Left cardiac atrium (tissue), 4 donors: Measurements from ENCODE around the gene CBL. TPM values are rescaled to one million over a fixed set of nuclear protein-coding genes. Genes with fewer than 3 reads are reported as not detected.
"Not testable (repeated sequence)": the region's sequence is repeated elsewhere in the genome, so short reads cannot be mapped to it uniquely, and the experiment has no call there.

ENCODE experiments used
- ATAC-seq, 2 donors: fragments of 200-7000 bp; cut with Tn5 transposase; one replicate each; pipeline ENCODE4 v1.9.1; 2020; ENCODE audit warnings: mild to moderate bottlenecking in 2 of 2, moderate library complexity in 2 of 2
- DNase-seq: peaks from one replicate; pipeline ENCODE4 v3.0.0-alpha.2; 2020
- intact Hi-C, 2 donors: fragments of 100-400 bp; cut with DNase I; formaldehyde crosslinking; loops; one replicate each; pipeline versions ENCODE4 v1.14.1 to v1.15.1; 2022 to 2023
- total RNA-seq, 2 donors: library from RNA; stranded (reverse); fragmentation: NEBNext Ultra II Directional; extraction: Animal tissue kit (Norgen Biotek cat#: 25700); gene quantifications; one replicate each; pipeline ENCODE4 v1.2.1, GENCODE V29; 2021
- donor health status: DM: no; HTN: yes; CAD: no.
- donor health status: DM: no; HTN: yes; CAD: no; lungs with severe emphysema.
- donor health status: DM: yes; HTN: yes; CAD: no.
- donor health status: Dilated cardiomyopathy.

The CBL gene
- total RNA-seq, 2 donors from 2014 or later = 11.1 to 13.8 TPM

DNA sequence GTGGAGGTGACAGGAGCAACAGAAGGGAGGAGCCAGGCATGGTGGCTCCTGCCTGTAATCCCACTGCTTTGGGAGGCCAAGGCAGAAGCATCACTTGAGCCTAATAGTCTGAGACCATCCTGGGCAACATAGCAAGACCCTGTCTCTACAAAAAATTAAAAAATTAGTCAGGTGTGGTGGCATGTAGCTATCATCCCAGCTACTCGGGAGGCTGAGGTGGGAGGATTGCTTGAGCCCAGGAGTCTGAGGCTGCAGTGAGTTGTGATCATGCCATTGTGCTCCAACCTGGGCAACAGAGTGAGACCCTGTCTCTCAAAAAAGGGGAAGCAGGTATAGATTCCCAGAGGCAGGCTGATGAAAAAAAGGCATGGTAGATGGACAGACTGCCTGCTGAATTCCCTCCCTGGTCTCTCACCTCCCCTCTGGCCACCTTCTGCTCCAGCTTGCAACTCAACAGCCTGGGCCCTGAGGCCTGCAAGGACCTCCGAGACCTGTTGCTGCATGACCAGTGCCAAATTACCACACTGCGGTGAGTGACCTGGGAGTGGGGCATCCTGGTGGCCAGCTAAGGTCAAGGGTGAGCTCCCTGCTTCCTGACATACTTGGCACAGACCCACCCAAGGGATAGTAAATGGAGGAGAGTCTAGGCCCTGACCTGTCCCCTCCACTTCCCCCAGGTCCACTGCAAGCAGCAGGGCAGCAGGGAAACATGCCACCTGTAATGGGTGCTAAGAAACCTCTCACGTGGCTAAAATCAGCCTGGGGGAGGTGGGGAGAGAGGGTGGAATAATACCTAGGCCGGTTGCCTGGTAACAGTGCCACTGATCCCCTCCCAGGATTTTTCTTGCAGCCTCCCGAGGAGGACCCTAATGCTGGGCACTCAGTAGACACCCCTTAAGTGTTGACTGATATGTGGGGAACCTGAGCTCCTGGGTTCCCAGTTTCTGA, 25.1 kb upstream of the CBL start:
- intact Hi-C loops = no loop called here
- no peak for DNase-seq
- peak in 1 of 2 donors; percentile 25 for ATAC-seq

DNA sequence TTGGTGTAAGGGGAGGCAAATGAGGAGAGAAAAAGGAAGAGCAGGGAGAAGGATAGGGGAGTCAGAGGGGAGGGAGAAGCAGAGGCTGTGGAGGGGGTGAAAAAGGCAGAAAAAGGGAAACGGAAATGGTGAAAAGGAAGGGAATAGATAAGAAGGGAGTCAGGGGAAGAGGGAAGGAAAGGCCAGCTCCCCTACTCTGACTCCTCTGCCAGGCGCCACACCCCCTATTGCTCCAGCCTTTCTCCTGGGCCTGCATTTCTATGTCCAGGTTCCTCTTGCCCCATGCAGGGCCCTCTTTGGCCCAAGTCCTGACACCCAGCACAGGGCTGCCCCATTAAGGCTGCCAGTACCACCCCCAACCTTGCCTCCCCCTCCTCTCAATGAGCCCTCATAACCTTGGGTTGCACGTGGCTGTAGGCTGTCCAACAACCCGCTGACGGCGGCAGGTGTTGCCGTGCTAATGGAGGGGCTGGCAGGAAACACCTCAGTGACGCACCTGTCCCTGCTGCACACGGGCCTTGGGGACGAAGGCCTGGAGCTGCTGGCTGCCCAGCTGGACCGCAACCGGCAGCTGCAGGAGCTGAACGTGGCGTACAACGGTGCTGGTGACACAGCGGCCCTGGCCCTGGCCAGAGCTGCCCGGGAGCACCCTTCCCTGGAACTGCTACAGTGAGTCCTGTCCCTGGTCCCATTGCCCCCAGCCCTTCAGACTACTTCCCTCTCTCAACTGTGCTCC, 24.3 kb upstream of the CBL start:
- ATAC-seq = peak in 1 of 2 donors; percentile 14
- intact Hi-C loops = no loop called here
- DNase-seq = no peak

DNA sequence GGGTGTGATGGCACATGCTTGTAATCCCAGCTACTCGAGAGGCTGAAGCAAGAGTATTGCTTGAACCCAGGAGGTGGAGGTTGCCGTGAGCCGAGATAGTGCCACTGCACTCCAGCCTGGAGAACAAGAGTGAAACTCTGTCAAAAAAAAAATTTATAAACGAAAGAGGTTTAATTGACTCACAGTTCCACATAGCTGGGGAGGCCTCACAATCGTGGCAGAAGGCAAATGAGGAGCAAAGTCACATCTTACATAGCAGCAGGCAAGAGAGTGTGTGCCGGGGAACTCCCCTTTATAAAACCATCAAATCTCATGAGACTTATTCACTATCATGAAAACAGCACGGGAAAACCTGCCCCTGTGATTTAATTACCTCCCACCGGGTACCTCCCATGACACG, 21.7 kb upstream of the CBL start:
- ATAC-seq, DNase-seq, intact Hi-C loops: not testable (repeated sequence)

DNA sequence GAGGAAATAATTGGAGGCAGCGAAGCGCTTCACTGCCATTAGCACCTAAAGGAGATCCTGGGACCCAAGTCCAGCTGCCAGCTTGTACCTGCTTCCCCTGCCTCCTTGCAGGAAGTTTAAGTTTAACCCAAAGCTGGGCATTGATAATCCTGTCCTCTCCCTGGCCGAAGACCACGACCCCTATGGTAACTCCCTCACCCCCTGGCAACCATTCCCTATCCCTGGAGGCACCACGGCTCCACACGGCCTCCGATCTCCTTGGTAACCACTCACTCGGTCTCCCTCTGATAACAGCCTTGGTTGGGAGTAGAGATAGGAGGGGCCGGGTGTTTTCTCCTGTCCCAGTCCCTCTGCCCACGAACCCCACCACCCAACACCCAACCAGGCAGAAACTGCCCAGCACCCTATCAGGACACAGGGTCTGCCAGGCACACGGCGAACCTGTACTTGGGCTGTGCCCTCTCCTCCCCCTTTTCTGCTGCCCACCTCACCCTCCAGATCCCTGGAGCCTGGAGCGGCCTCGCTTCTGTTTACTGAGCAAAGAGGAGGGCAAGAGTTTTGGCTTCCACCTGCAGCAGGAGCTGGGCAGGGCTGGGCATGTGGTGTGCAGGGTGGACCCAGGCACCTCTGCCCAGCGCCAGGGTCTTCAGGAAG, 20.0 kb upstream of the CBL start:
- DNase-seq (no peak), ATAC-seq (peak; percentile 19 to 23)
- intact Hi-C loops = no loop called here

DNA sequence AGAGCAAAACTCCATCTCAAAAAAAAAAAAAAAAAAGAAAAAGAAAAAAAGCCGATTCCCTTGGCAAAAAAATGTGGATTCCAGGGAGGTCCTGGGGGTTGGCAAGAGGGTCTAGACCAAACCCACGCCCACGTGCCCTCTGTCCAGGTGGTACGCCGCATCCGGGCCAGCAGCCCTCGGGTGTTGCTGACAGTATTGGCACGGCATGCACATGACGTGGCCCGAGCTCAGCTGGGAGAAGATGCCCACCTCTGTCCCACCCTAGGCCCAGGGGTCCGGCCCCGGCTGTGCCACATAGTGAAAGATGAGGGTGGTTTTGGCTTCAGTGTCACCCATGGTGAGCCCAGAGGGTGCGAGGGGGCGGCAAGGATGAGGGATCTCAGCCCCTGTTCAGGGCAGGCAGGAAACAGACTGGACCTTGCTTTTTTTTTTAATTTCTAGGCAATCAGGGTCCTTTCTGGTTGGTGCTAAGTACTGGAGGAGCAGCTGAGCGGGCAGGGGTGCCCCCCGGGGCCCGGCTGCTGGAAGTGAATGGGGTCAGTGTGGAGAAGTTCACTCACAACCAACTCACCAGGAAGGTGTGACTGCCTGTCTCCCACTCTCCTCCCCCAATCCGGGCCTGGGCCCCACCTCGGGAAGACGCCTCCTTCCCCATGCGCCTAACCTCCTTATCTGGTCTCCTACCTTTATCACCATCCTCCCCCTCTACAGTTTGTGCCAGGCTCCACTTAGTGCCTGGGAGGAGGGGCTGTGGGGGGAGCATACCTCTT, 18.8 kb upstream of the CBL start:
- intact Hi-C loops = no loop called here
- no peak for DNase-seq
- ATAC-seq = peak; percentile 54 to 73

DNA sequence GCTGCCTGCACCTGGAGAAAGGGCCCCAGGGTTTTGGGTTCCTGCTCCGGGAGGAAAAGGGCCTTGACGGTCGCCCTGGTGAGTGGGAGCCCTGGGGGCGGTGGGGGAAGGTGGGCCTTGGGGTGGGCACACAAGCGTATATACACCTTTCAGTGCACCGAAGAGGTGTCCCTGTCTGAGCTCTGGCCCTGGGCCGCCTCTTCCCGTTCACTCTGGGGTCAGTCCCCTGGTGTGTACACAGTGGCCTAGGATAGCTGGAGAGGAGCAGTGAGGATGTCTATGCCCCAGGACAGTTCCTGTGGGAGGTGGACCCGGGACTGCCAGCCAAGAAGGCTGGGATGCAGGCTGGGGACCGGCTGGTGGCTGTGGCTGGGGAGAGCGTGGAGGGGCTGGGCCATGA, 18.1 kb upstream of the CBL start:
- DNase-seq (no peak), ATAC-seq (no peak)
- intact Hi-C loops = no loop called here

DNA sequence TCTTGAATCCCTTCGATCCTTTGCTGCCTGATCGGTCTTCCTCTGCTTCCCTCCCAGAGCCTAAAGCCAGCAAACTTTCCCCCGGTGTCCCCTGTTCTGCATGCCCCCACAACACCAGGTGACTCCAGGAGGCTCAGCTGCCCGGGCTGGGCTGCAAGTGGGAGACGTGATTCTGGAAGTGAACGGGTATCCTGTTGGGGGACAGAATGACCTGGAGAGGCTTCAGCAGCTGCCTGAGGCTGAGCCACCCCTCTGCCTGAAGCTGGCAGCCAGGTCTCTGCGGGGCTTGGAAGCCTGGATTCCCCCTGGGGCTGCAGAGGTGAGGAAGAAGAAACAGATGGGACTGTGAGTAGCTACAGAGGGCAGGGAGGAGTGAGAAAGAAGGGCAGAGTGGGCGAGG, 17.3 kb upstream of the CBL start:
- DNase-seq (no peak), ATAC-seq (no peak)
- intact Hi-C loops = no loop called here

DNA sequence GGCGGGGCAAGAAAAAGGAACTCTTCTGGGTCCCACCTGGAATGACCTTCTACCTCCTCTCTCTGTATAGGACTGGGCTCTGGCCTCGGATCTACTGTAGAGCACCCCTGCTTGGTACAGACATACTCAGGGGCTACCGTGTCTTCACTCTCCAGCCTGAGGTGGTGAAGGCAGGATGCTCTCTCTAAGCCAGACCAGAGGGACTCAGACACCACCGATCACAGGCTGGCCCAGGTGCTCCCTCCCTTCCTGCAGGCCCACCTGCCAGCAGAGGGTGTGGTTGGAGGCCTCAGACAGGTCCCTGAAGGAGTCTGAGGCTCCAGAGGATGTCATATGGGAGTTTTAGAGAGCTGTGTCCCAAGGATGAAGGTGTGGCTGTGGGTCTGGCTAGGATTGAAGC, 16.7 kb upstream of the CBL start:
- DNase-seq (no peak), ATAC-seq (no peak)
- intact Hi-C loops = no loop called here

DNA sequence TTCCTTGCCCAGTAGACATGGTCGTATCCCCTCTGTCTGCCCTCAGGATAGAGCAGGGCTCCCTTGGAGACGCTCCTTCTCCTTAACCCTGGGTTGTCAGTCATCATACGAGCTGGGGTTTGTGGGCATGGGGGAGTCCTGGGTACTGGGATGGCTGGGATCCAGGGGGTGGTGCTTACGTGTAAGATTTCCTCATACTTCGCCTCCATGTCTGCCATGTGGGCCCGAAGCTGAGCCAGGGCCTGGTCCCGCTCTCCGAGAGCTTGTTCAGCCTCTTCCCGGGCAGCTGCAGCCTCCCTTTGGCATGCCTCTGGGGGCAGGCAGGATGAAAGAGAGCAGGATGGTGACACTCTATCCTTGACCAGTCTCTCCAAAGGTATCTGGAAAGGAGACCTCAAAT, 15.6 kb upstream of the CBL start:
- intact Hi-C loops = no loop called here
- no peak for ATAC-seq
- DNase-seq = no peak

DNA sequence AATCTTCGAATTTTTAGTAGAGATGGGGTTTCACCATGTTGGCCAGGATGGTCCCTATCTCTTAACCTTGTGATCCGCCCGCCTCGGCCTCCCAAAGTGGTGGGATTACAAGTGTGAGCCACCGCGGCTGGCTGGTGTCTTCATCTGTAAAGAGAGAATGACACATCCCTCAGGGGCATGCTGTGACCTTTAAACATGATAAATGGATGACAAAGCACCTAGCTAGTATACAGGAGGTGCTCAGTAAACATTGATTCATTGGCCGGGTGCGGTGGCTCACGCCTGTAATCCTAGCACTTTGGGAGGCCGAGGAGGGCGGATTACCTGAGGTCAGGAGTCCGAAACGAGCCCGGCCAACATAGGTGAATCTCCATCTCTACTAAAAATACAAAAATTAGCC, 14.9 kb upstream of the CBL start:
- DNase-seq, ATAC-seq, intact Hi-C loops: not testable (repeated sequence)

DNA sequence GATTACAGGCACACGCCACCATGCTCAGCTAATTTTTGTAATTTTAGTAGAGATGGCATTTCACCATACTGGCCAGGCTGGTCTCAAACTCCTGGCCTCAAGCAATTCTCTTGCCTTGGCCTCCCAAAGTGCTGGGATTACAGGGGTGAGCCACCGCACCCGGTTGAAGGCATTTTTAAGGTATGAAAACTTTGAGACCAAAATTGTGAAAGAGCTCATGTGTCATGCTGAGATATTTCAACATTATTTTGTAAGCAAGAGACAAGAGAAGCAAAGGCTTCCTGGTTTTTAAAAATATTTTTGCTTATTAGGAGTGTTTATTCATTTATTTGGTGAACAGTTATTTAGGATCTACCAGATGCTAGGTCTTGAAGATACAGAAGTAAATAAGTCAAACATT, 14.0 kb upstream of the CBL start:
- ATAC-seq (no peak), DNase-seq (no peak)
- intact Hi-C loops = no loop called here

DNA sequence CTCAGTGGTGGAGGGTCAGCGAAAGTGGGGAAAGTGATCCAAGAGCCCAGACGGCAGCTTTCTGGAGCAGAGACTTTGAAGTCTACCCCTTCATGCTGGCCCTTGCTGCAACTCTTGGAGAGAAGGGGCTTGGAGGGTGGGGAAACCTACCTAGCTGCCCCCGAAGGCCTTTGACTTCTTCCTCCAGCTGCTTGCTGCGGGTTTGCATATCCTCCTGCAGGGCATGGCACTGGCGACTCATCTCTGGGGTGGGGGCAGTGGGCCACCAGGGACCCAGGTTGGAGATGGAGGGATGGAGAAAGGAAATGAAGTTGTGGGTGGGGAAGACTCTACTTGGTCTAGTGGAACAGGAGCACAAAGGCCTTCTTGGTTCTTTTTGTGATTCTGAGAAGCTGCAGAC, 13.1 kb upstream of the CBL start:
- intact Hi-C loops = no loop called here
- ATAC-seq (no peak), DNase-seq (no peak)

DNA sequence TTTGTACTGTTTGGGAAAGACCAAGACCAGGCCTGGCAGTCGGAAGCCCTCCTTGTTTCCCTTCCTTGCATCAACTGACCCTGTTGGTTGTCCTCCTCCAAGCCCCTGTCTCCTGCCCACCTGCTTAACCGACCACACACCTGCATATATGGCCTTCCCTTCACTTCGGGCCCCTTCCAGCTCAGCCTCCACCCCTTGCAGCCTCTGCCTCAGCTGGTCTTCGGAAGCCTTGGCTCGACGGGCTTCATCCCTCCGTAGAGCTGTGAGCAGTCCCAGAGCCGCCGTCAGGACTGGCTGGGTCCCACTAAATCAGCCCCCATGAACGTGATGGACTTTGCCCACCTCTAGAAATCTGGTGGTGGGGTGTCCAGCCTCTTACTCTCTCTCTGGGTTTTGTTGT, 12.5 kb upstream of the CBL start:
- no peak for DNase-seq
- intact Hi-C loops = no loop called here
- no peak for ATAC-seq

DNA sequence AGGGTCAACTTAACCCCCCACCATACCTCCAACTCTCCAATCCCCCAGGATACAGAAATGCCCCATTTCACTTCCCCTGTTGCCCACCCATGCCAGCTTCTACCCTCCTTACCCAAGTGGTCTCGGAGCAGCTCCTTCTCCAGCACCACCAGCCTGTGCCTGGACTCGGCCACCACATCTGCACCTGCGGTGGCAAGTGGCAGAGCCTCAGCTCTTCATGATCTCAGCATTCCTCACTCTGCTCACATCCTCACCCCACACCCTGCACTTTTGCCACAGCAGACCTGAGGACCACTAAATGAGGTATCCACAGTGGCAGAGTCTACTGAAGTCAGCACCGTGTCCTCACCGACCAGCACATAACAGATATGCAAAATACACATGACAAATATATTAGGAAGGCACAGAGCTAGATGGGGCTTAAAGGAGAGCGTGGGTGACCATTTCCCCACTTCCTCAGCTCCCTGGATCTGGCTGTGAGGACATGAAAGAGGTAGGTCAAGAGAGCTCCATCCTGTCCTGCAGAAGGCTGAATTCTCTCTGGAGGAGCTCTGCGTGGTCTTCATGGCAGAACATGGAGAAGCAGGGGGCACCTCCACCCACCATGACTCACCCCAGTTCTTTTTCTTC, 11.2 kb upstream of the CBL start:
- DNase-seq = no peak
- ATAC-seq = no peak
- intact Hi-C loops = loop anchor here in 1 of 2 donors (5.0 kb wide), 1 partner anchor 53 kb away; no protein-coding TSS in a partner anchor

DNA sequence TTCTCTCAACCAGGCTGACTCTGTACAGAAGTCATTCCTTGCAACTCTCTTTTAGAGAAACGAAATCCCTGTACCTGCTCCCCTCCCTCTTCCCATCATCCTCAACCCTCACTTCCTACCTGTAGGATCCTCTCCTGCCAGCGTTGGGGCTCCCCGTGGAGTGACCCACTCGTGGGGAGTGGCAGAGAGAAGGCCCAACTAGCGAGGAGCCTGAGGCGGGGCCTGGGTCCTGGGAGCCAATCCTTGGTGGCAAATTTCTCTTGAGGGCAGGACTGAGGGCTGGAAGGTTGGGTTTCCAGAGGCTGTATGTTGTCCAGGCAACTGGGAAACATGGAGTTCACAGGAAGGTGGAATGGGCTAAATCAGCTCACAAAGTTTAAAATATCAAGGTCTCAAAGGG, 10.5 kb upstream of the CBL start:
- ATAC-seq (peak; percentile 67 to 94), DNase-seq (peak; percentile 58)
- intact Hi-C loops = loop anchor here (2.0 to 5.0 kb wide), 2 partner anchors 51 to 53 kb away; no protein-coding TSS in a partner anchor

DNA sequence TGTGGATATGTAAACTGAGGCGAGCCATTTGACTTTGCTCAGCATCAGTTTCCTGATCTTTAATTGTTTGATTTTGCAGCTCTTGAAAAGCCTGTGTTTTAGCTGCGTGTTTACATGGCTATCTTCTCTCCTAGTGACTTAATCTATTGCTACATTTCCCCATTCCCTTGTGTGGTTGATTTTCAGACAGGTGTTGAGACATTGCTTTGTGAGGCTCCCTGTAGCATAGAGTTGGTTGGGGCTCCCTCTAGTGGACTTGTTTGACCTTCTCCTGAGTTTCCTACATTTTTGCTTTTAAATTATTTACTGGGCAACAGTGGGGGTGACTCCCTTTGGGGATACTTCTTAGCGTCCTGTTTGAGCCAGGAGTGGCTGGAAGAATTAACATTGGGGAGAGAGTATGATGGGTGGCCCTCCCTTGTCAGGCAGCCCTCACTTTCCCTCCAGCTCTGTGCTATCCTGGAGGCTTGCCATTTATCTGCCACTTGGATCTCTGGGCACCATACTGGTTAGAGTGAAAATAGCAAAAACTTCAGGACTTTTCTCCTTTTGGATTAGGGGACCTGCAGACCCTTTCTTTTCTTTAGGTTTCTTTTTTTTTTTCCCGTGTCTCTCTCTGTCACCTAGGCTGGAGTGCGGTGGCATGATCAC, 9.2 kb upstream of the CBL start:
- DNase-seq (no peak), ATAC-seq (peak; percentile 90 to 92)
- intact Hi-C loops = loop anchor here (2.0 to 5.0 kb wide), 2 partner anchors 52 to 55 kb away; no protein-coding TSS in a partner anchor

DNA sequence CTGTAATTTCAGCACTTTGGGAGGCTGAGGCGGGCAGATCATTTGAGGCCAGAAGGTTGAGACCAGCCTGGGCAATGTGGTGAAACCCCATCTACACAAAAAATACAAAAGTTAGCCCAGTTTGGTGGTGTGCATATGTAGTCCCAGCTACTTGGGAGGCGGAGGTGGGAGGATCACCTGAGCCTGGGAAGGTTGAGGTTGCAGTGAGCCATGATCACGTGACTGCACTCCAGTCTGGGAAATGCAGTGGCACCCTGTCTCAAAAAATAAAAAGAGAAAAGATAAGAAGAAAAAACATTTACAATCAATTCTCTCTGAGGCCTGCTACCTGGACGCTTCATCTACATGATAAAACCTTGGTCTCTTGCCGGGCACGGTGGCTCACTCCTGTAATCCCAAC, 7.2 kb upstream of the CBL start:
- intact Hi-C loops = loop anchor here in 1 of 2 donors (5.0 kb wide), 1 partner anchor 57 kb away; no protein-coding TSS in a partner anchor
- no peak for DNase-seq
- ATAC-seq = no peak

DNA sequence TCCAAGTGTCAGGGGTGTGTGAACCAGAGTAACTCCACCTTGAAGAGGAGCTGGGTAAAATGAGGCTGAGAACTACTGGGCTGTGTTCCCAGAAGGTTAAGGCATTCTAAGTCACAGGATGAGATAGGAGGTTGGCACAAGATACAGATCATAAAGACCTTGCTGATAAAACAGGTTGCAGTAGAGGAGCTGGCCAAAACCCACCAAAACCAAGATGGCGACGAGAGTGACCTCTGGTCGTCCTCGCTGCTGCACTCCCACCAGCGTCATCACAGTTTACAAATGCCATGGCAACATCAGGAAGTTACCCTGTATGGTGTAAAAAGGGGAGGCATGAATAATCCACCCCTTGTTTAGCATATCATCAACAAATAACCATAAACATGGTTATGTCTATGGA, 4.9 kb upstream of the CBL start:
- ATAC-seq, DNase-seq: not testable (repeated sequence)
- intact Hi-C loops = loop anchor here (10.0 kb wide), 2 partner anchors 84 to 124 kb away; no protein-coding TSS in a partner anchor
